Measurements from ENCODE around the gene ASIP.

The ASIP gene

DNA sequence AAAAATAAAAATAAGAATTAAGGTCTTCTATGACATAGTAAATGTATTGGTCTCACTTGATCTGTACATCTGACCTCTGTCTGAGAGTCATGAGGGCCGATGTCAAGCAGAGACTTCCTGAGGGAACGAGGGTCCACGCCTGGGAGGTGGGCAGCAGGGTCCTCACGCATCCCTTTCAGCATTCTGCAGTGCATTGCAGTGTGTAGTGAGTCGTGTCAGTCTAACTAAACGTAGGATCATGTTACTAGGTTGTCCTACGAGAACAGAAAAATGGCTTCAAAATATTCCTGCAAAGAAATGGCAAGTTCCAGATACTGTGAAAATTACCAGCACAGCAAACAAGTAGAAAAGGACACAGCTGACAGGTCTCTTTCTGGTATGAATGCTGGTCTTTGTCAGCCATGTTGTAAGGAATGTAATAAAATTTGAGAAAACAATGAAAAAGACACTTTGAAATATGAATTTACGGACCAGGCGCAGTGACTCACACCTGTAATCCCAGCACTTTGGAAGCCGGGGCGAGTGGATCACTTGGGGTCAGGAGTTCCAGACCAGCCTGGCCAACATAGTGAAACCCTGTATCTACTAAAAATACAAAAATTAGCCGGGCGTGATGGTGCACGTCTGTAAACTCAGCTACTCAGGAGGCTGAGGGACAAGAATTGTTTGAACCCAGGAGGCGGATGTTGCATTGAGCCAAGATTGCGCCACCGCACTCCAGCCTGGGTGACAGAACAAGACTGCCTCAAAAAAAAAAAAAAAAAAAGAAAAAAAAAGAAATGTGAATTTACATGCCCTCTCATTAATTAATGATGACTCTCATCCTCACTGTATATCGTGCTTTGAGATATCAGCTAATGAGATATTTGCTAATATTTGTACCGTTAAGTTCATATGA lies 64.4 kb downstream of the ASIP start:
- H3K4me1 ChIP-seq (ENCODE audit: control extremely low read depth in 1 of 4, control insufficient read depth in 4 of 4, insufficient read depth in 4 of 4, low read length in 3 of 4), result peaks cover 7 to 21% (median 13%) of the 10 kb centered on the region in 4 experiments
- H3K36me3 ChIP-seq (ENCODE audit: control insufficient read depth in 4 of 4, insufficient read depth in 4 of 4, low read length in 3 of 4), result peaks cover 0 to 4% (median 0%) of the 10 kb centered on the region in 4 experiments
- H3K27ac ChIP-seq (ENCODE audit: insufficient read depth in 1 of 2, low read depth in 1 of 2, low read length in 2 of 2, poor library complexity in 1 of 2, severe bottlenecking in 2 of 2), result no peak overlapping the region
- H3K27me3 ChIP-seq (replicated peaks in 2 of 5; ENCODE audit: control insufficient read depth in 4 of 5, insufficient read depth in 5 of 5, low read length in 4 of 5), result no peaks in the 10 kb centered on the region
- DNase-seq, result no peak
- ChIA-PET POLR2A (interaction anchor here (0.6 to 0.7 kb wide), 2 partner anchors 199 to 402 kb away, joined by 3 to 4 read pairs; no protein-coding TSS in a partner anchor), CTCF (no interaction called here)
- no peak overlapping the region for H3K4me3 ChIP-seq (ENCODE audit: control insufficient read depth in 1 of 7, extremely low read depth in 1 of 7, insufficient read depth in 4 of 7, low read depth in 2 of 7, low read length in 6 of 7)
- H3K9me3 ChIP-seq (ENCODE audit: control extremely low read depth in 1 of 5, control insufficient read depth in 4 of 5, insufficient read depth in 2 of 5, low read depth in 1 of 5, low read length in 4 of 5), result no peaks in the 10 kb centered on the region
- WGBS (ENCODE audit: insufficient coverage), result 97% methylated on average over 14 of the region's 19 CpGs

DNA sequence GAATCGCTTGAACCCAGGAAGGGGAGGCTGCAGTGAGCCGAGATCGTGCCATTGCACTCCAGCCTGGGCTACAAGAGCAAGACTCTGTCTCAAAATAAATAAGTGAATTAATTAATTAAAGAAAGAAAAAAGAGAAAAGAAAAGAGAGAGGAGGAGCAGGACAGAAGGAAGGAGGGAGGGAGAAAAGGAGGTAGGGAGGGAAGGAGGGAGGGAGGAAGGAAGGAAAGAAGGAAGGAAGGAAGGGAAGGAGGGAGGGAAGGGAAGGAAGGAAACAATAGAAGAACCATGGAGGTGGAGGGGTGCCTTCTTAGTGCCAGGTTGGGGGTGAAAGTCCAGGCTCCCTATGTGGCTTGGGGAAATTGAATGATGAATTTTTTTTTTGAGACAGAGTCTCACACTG lies 68.5 kb downstream of the ASIP start:
- DNase-seq, result no peak
- ChIA-PET POLR2A (no interaction called here), CTCF (interaction anchor here (1.0 kb wide), 1 partner anchor 119 kb away, joined by 3 read pairs; no protein-coding TSS in a partner anchor)
- Histone ChIP-seq H3K9me3 (ENCODE audit: control extremely low read depth in 1 of 5, control insufficient read depth in 4 of 5, insufficient read depth in 2 of 5, low read depth in 1 of 5, low read length in 4 of 5) (no peaks in the 10 kb centered on the region), H3K4me3 (ENCODE audit: control insufficient read depth in 1 of 7, extremely low read depth in 1 of 7, insufficient read depth in 4 of 7, low read depth in 2 of 7, low read length in 6 of 7) (no peak overlapping the region), H3K36me3 (ENCODE audit: control insufficient read depth in 4 of 4, insufficient read depth in 4 of 4, low read length in 3 of 4) (no peaks in the 10 kb centered on the region), H3K27me3 (replicated peaks in 2 of 5; ENCODE audit: control insufficient read depth in 4 of 5, insufficient read depth in 5 of 5, low read length in 4 of 5) (peaks cover 2 to 11% (median 7%) of the 10 kb centered on the region in 5 experiments), H3K4me1 (ENCODE audit: control extremely low read depth in 1 of 4, control insufficient read depth in 4 of 4, insufficient read depth in 4 of 4, low read length in 3 of 4) (peaks cover 0 to 16% (median 13%) of the 10 kb centered on the region in 4 experiments), H3K27ac (ENCODE audit: insufficient read depth in 1 of 2, low read depth in 1 of 2, low read length in 2 of 2, poor library complexity in 1 of 2, severe bottlenecking in 2 of 2) (no peak overlapping the region)
- WGBS (ENCODE audit: insufficient coverage), result 100% methylated on average over 1 of the region's 3 CpGs

DNA sequence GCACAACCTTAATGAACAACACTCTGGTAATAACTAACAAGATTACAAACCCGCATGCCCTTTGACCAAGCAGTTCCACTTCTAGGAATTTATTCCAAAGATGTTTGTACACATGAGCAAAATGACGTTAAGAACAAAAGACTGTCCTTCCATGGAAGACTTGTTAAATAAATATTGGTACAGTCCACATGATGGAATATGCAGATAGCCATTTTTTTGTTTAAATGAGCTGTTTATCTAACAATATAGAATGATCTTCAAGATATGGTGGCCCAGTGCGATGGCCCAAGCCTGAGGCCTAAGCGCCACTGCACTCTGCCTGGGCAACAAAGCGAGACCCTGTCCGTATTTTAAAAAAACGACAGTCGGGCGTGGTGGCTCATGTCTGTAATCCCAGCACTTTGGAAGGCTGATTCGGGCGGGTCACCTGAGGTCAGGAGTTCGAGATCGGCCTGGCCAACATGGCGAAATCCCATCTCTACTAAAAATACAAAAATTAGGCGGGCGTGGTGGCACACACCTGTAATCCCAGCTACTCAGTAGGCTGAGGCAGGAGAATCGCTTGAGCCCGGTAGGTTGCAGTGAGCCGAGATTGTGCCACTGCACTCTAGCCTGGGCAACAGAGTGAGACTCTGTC lies 69.4 kb downstream of the ASIP start:
- no peaks in the 10 kb centered on the region for H3K9me3 ChIP-seq (ENCODE audit: control extremely low read depth in 1 of 5, control insufficient read depth in 4 of 5, insufficient read depth in 2 of 5, low read depth in 1 of 5, low read length in 4 of 5)
- WGBS (ENCODE audit: insufficient coverage), result 88% methylated on average over 10 of the region's 19 CpGs
- ChIA-PET POLR2A (interaction anchor here (0.6 kb wide), 1 partner anchor 37 kb away, joined by 3 read pairs; no protein-coding TSS in a partner anchor), CTCF (interaction anchor here (1.0 to 3.3 kb wide), 7 partner anchors 40 to 459 kb away, joined by 3 to 31 read pairs (median 3); partner anchors contain the start of gene DYNLRB1)
- peaks cover 2 to 11% (median 7%) of the 10 kb centered on the region in 5 experiments for H3K27me3 ChIP-seq (replicated peaks in 2 of 5; ENCODE audit: control insufficient read depth in 4 of 5, insufficient read depth in 5 of 5, low read length in 4 of 5)
- peaks cover 0 to 16% (median 13%) of the 10 kb centered on the region in 4 experiments for H3K4me1 ChIP-seq (ENCODE audit: control extremely low read depth in 1 of 4, control insufficient read depth in 4 of 4, insufficient read depth in 4 of 4, low read length in 3 of 4)
- H3K36me3 ChIP-seq (ENCODE audit: control insufficient read depth in 4 of 4, insufficient read depth in 4 of 4, low read length in 3 of 4), result no peaks in the 10 kb centered on the region
- no peak for DNase-seq
- H3K27ac ChIP-seq (ENCODE audit: insufficient read depth in 1 of 2, low read depth in 1 of 2, low read length in 2 of 2, poor library complexity in 1 of 2, severe bottlenecking in 2 of 2), result no peak overlapping the region
- no peak overlapping the region for H3K4me3 ChIP-seq (ENCODE audit: control insufficient read depth in 1 of 7, extremely low read depth in 1 of 7, insufficient read depth in 4 of 7, low read depth in 2 of 7, low read length in 6 of 7)

DNA sequence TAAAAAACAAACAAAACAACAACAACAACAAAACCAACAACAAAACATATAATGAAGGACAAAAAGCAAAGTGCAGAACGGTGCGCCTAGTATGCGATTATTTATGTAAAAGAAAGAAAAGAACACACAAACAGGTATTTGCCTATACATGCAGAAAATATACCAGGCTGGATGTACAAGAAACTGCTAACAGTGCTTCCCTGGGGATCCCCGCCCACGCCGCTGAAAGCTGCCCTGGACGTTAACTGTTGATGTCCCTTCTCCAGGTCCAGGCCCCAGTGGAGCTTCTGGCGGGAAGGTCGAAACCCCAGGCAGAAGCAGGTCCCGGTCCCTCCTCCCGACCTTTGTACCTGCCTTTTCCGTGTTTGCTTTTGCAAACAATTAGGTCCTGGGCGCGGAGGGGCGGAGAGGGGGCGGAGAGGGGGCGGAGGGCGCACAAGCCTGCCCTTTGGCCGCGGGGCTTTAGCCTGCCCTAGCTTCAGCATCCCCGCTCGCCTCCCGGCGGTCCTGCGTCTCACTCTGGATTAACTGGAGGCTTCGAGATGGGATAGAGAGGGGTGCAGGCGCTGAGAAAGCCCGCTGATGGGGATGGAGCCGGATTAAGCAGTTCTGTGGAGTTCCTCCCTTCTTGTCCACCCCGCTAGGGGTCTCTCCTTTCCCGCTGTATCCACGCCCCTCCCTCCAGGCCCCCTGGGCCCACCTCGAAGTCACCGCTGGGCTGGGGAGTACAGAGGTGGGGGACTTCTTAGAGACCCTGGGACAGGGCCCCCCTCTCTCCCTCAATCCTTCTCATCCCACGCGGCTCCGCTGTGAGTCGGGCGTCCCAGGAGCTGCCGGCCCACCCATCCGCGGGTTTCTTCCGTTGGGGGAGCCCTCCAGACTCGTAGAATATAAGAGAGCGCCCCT lies 70.1 kb downstream of the ASIP start:
- DNase-seq, result peak in 2 of 3 donors; percentile 14 to 17
- Histone ChIP-seq H3K9me3 (ENCODE audit: control extremely low read depth in 1 of 5, control insufficient read depth in 4 of 5, insufficient read depth in 2 of 5, low read depth in 1 of 5, low read length in 4 of 5) (no peaks in the 10 kb centered on the region), H3K4me3 (ENCODE audit: control insufficient read depth in 1 of 7, extremely low read depth in 1 of 7, insufficient read depth in 4 of 7, low read depth in 2 of 7, low read length in 6 of 7) (peak overlapping the region in 6 of 7 experiments; percentile 13 to 74 (median 48)), H3K4me1 (ENCODE audit: control extremely low read depth in 1 of 4, control insufficient read depth in 4 of 4, insufficient read depth in 4 of 4, low read length in 3 of 4) (peaks cover 0 to 16% (median 13%) of the 10 kb centered on the region in 4 experiments), H3K27ac (ENCODE audit: insufficient read depth in 1 of 2, low read depth in 1 of 2, low read length in 2 of 2, poor library complexity in 1 of 2, severe bottlenecking in 2 of 2) (no peak overlapping the region), H3K36me3 (ENCODE audit: control insufficient read depth in 4 of 4, insufficient read depth in 4 of 4, low read length in 3 of 4) (no peaks in the 10 kb centered on the region), H3K27me3 (replicated peaks in 2 of 5; ENCODE audit: control insufficient read depth in 4 of 5, insufficient read depth in 5 of 5, low read length in 4 of 5) (peaks cover 2 to 11% (median 9%) of the 10 kb centered on the region in 5 experiments)
- 25% methylated on average over 25 of the region's 45 CpGs for WGBS (ENCODE audit: insufficient coverage)
- ChIA-PET CTCF (interaction anchor here (0.6 to 4.1 kb wide), 30 partner anchors 9 to 1114 kb away, joined by 3 to 68 read pairs (median 6); partner anchors contain the start of genes AHCY, DYNLRB1 and ITCH), POLR2A (interaction anchor here (0.6 to 1.6 kb wide), 2 partner anchors 36 to 206 kb away, joined by 3 read pairs; no protein-coding TSS in a partner anchor)

DNA sequence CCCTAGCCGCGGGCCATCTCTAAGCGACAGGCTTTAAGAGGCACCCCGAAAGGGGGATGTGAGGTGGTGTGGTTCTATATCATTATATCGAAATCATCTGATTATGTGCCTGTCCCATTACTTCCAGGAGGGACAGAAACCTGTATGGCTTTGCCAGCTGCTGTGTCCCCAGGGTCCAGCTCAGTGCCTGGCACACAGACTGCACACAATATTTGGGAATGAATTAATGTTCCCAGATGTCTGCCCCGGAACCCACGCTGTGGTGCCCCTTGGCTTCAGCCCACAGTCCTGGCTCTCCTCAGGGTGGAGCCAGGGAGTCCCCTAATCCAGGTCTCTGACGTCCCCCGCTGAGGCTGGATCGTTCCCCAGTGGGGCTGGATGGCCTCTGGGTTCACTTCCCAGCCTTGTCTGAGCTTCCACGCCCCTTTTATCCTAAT lies 70.8 kb downstream of the ASIP start:
- Histone ChIP-seq H3K4me3 (ENCODE audit: control insufficient read depth in 1 of 7, extremely low read depth in 1 of 7, insufficient read depth in 4 of 7, low read depth in 2 of 7, low read length in 6 of 7) (peak overlapping the region in 6 of 7 experiments; percentile 2 to 74 (median 48)), H3K9me3 (ENCODE audit: control extremely low read depth in 1 of 5, control insufficient read depth in 4 of 5, insufficient read depth in 2 of 5, low read depth in 1 of 5, low read length in 4 of 5) (no peaks in the 10 kb centered on the region), H3K27ac (ENCODE audit: insufficient read depth in 1 of 2, low read depth in 1 of 2, low read length in 2 of 2, poor library complexity in 1 of 2, severe bottlenecking in 2 of 2) (no peak overlapping the region), H3K27me3 (replicated peaks in 2 of 5; ENCODE audit: control insufficient read depth in 4 of 5, insufficient read depth in 5 of 5, low read length in 4 of 5) (peaks cover 2 to 11% (median 9%) of the 10 kb centered on the region in 5 experiments), H3K4me1 (ENCODE audit: control extremely low read depth in 1 of 4, control insufficient read depth in 4 of 4, insufficient read depth in 4 of 4, low read length in 3 of 4) (peaks cover 0 to 16% (median 13%) of the 10 kb centered on the region in 4 experiments), H3K36me3 (ENCODE audit: control insufficient read depth in 4 of 4, insufficient read depth in 4 of 4, low read length in 3 of 4) (no peaks in the 10 kb centered on the region)
- DNase-seq, result peak in 2 of 3 donors; percentile 11 to 27
- POLR2A ChIA-PET, result interaction anchor here (0.9 to 1.6 kb wide), 2 partner anchors 205 to 211 kb away, joined by 3 read pairs; no protein-coding TSS in a partner anchor
- 21% methylated on average over 5 of the region's 11 CpGs for WGBS (ENCODE audit: insufficient coverage)
- CTCF ChIA-PET, result interaction anchor here (0.6 to 4.1 kb wide), 48 partner anchors 9 to 1113 kb away, joined by 3 to 68 read pairs (median 4); partner anchors contain the start of genes AHCY, DYNLRB1 and ITCH

Measured in common myeloid progenitor, CD34-positive (primary cell).